ENCODE results near the gene TLCD3A. TPM values are rescaled to one million over a fixed set of nuclear protein-coding genes. Genes with fewer than 3 reads are reported as not detected.

Gene TLCD3A
- total and polyA plus RNA-seq, 2 experiments from 2014 or later = 15.7 to 21.1 TPM

GRCh38 chr17:704111-704864, 28.1 kb upstream of the TLCD3A start:
- no peak overlapping the region for H3K4me3 ChIP-seq
- H4K20me1 ChIP-seq (ENCODE audit: insufficient read depth, poor library complexity, severe bottlenecking) = no peaks in the 10 kb centered on the region
- H3K36me3 ChIP-seq (replicated peaks; ENCODE audit: insufficient read depth, low read depth) = no peaks in the 10 kb centered on the region
- H3K79me2 ChIP-seq = peaks cover 38% of the 10 kb centered on the region
- H3K9me3 ChIP-seq (ENCODE audit: low read depth) = no peaks in the 10 kb centered on the region
- H3K4me1 ChIP-seq (ENCODE audit: insufficient read depth) = peaks cover 6% of the 10 kb centered on the region
- H3K9me2 ChIP-seq (replicated peaks; ENCODE audit: insufficient read depth) = no peaks in the 10 kb centered on the region
- WGBS (ENCODE audit: low lambda C conversion rate, missing lambda C conversion rate) = 70% methylated on average over 4 of the region's 4 CpGs
- no peak overlapping the region for H2AFZ ChIP-seq
- no peak overlapping the region for H3K4me2 ChIP-seq
- no peak for DNase-seq (ENCODE audit: low spot score)
- no peak overlapping the region for H3K27ac ChIP-seq
- no peaks in the 10 kb centered on the region for H3K27me3 ChIP-seq
- no peak for TF ChIP-seq EZH2phosphoT487 (IDR thresholded peaks at IDR 0.05; ENCODE audit: low read depth, severe bottlenecking, unreplicated experiment)
- TF ChIP-seq CTCF (IDR thresholded peaks at IDR 0.05; ENCODE audit: poor library complexity) = no peak
- no peak for TF ChIP-seq EZH2 (IDR thresholded peaks at IDR 0.05; ENCODE audit: borderline replicate concordance)

GRCh38 chr17:705011-705410, 27.4 kb upstream of the TLCD3A start:
- no peak for DNase-seq (ENCODE audit: low spot score)
- Histone ChIP-seq H3K4me2 (no peak overlapping the region), H3K36me3 (replicated peaks; ENCODE audit: insufficient read depth, low read depth) (no peaks in the 10 kb centered on the region), H3K9me2 (replicated peaks; ENCODE audit: insufficient read depth) (no peaks in the 10 kb centered on the region), H3K9me3 (ENCODE audit: low read depth) (no peaks in the 10 kb centered on the region), H3K4me3 (no peak overlapping the region), H3K27me3 (no peaks in the 10 kb centered on the region), H3K27ac (no peak overlapping the region), H2AFZ (no peak overlapping the region), H3K79me2 (peaks cover 46% of the 10 kb centered on the region), H3K4me1 (ENCODE audit: insufficient read depth) (peaks cover 6% of the 10 kb centered on the region), H4K20me1 (ENCODE audit: insufficient read depth, poor library complexity, severe bottlenecking) (no peaks in the 10 kb centered on the region)
- TF ChIP-seq CTCF (IDR thresholded peaks at IDR 0.05; ENCODE audit: poor library complexity) (no peak), EZH2phosphoT487 (IDR thresholded peaks at IDR 0.05; ENCODE audit: low read depth, severe bottlenecking, unreplicated experiment) (no peak), EZH2 (IDR thresholded peaks at IDR 0.05; ENCODE audit: borderline replicate concordance) (no peak)
- WGBS (ENCODE audit: low lambda C conversion rate, missing lambda C conversion rate) = 82% methylated on average over 1 of the region's 1 CpG

GRCh38 chr17:705863-706262, 26.5 kb upstream of the TLCD3A start:
- H3K9me2 ChIP-seq (replicated peaks; ENCODE audit: insufficient read depth) = no peaks in the 10 kb centered on the region
- DNase-seq (ENCODE audit: low spot score) = peak; percentile 42
- H3K27ac ChIP-seq = peak overlapping the region; percentile 5

More at GRCh38 chr17:705863-706262, 26.5 kb upstream of the TLCD3A start:
- TF ChIP-seq EZH2 (IDR thresholded peaks at IDR 0.05; ENCODE audit: borderline replicate concordance) (no peak), CTCF (IDR thresholded peaks at IDR 0.05; ENCODE audit: poor library complexity) (no peak), EZH2phosphoT487 (IDR thresholded peaks at IDR 0.05; ENCODE audit: low read depth, severe bottlenecking, unreplicated experiment) (no peak)
- H3K4me3 ChIP-seq = no peak overlapping the region
- H3K9me3 ChIP-seq (ENCODE audit: low read depth) = no peaks in the 10 kb centered on the region
- H3K4me2 ChIP-seq = no peak overlapping the region
- 58% methylated on average over 6 of the region's 6 CpGs for WGBS (ENCODE audit: low lambda C conversion rate, missing lambda C conversion rate)
- no peaks in the 10 kb centered on the region for H4K20me1 ChIP-seq (ENCODE audit: insufficient read depth, poor library complexity, severe bottlenecking)
- H2AFZ ChIP-seq = no peak overlapping the region
- peaks cover 6% of the 10 kb centered on the region for H3K4me1 ChIP-seq (ENCODE audit: insufficient read depth)
- H3K36me3 ChIP-seq (replicated peaks; ENCODE audit: insufficient read depth, low read depth) = no peaks in the 10 kb centered on the region
- H3K79me2 ChIP-seq = peaks cover 54% of the 10 kb centered on the region
- H3K27me3 ChIP-seq = no peaks in the 10 kb centered on the region

All from hepatocyte (in vitro differentiated cells).